ENCODE data around the gene ALOX15B. TPM values are rescaled to one million over a fixed set of nuclear protein-coding genes. Genes with fewer than 3 reads are reported as not detected.
A peak's percentile ranks its signal among the peaks of the same experiment; 100 is the strongest.

Gene ALOX15B
- total RNA-seq, 4 donors from 2014 or later, result 0.15 to 1.0 (median 0.69) TPM

DNA sequence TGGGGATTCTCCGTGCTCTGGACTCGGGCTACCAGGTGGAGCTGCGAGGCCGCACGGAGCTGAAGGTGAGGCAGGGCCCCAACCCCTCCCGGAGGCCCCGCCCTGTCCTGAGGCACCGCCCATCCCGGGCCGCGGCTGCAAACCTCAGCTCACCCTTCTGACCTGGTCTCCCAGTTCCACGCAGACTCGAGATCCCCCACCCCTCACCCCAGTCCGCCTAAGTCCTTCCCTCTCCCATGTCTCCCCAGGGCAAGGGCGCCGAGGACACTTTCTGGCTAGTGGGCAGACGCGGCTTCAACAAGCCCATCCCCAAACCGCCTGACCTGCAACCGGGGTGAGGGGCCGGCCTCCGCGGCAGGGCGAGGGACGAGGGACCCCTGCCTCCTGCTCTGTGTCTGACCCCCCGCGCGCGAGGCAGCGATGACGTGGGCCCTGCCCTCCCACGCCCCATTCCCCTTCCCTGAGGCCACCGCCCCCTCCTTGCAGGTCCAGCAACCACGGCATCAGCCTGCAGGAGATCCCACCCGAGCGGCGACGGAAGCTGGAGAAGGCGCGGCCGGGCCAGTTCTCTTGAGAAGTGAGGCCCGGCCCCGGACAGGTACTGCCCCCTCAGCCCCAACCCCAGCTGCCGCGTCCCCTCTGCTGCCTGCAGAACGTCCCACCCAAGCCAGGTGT, 22.8 kb upstream of the ALOX15B start:
- Histone ChIP-seq H3K36me3 (no peaks in the 10 kb centered on the region), H3K27ac (no peak overlapping the region), H3K4me1 (peaks cover 8% of the 10 kb centered on the region in 2 donors), H3K4me3 (peak overlapping the region; percentile 8 to 40 (median 33)), H3K9me3 (no peaks in the 10 kb centered on the region), H3K27me3 (peaks cover 17 to 20% (median 19%) of the 10 kb centered on the region in 3 donors)
- intact Hi-C loops (cut with DNase I; ENCODE audit: low total_unique reads), result no loop called here
- TF ChIP-seq, protein P1, sequence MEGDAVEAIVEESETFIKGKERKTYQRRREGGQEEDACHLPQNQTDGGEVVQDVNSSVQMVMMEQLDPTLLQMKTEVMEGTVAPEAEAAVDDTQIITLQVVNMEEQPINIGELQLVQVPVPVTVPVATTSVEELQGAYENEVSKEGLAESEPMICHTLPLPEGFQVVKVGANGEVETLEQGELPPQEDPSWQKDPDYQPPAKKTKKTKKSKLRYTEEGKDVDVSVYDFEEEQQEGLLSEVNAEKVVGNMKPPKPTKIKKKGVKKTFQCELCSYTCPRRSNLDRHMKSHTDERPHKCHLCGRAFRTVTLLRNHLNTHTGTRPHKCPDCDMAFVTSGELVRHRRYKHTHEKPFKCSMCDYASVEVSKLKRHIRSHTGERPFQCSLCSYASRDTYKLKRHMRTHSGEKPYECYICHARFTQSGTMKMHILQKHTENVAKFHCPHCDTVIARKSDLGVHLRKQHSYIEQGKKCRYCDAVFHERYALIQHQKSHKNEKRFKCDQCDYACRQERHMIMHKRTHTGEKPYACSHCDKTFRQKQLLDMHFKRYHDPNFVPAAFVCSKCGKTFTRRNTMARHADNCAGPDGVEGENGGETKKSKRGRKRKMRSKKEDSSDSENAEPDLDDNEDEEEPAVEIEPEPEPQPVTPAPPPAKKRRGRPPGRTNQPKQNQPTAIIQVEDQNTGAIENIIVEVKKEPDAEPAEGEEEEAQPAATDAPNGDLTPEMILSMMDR (IDR thresholded peaks at IDR 0.05 in 4 of 5, conservative IDR thresholded peaks at IDR 0.05 in 1 of 5), result no peak
- in situ Hi-C loops (cut with MboI; ENCODE audit: low sequenced_read_pairs in 4 of 4), result no loop called here
- ATAC-seq (no peak), DNase-seq (no peak)

DNA sequence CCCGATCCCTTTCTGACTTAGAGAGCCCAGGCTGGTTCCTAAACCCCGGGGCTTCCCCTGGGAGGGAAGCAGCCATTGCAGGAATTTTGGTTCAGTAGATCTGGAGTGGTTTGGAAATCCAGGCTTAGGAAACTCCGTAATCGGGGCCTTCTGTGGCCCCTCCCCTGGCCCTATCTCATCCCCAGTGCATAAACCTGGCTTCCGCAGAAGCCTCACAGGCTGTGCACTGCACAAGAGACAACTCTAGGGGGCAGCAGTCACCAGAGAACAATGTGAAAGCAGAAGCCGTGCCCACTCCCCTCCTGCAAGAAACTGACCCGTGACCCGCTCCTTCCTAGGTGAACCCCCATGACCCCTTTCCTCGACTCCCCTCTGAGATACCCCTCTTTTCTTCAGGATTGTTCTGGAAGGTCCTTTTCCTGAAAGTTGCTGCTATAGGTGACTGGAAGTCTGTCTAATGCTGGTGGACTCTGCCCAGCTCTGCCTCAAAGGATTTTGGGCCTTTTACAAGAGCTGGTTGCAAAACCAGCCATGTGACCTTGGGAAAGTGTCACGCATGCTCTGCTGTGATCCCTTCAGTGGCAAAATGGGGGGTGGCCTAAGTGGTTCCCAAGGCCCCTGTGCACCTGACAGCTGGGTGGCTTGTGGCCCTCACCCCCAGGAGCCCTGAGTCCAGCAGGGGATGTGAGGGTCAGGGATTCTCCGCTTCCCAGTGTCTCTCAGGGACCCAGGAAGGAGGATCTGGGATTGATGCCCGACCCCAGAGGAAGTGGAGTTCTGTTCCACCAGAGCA, 22.0 kb upstream of the ALOX15B start:
- ATAC-seq (peak; percentile 50 to 55), DNase-seq (no peak)
- in situ Hi-C loops (cut with MboI; ENCODE audit: low sequenced_read_pairs in 4 of 4), result no loop called here
- no peaks in the 10 kb centered on the region for H3K36me3 ChIP-seq
- no peaks in the 10 kb centered on the region for H3K9me3 ChIP-seq
- H3K27ac ChIP-seq, result no peak overlapping the region
- H3K4me3 ChIP-seq, result peak overlapping the region; percentile 8 to 40 (median 33)
- intact Hi-C loops (cut with DNase I; ENCODE audit: low total_unique reads), result no loop called here
- TF ChIP-seq POLR2A (IDR thresholded peaks at IDR 0.05), result no peak
- TF ChIP-seq, protein P1 (IDR thresholded peaks at IDR 0.05 in 4 of 5, conservative IDR thresholded peaks at IDR 0.05 in 1 of 5), result peak in 4 of 5 experiments; percentile 28 to 47 (median 40)
- peaks cover 8% of the 10 kb centered on the region in 2 donors for H3K4me1 ChIP-seq
- peaks cover 17 to 20% (median 19%) of the 10 kb centered on the region in 3 donors for H3K27me3 ChIP-seq

DNA sequence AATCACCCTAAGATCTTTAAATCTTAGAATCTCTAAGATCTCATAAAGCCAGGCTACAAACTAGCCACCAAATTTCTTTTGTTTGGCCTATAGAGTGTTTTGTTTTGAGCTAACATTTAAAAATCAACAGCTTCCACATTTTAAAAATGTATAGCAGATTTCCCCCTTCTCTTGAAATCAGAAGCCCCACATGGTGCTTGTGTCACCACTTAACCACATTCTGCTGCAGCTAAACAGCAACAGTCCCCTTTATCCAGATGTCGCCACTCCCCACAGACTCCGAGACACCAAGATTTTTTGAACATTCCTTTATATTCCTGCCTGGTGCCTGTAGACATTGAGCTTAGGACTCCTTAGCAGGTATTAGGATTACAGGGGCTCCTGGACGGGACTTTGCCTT, 20.4 kb upstream of the ALOX15B start:
- H3K9me3 ChIP-seq, result no peaks in the 10 kb centered on the region
- ATAC-seq, result no peak
- H3K4me1 ChIP-seq, result peaks cover 8% of the 10 kb centered on the region in 2 donors
- no peak for DNase-seq
- peaks cover 17 to 20% (median 19%) of the 10 kb centered on the region in 3 donors for H3K27me3 ChIP-seq
- H3K27ac ChIP-seq, result no peak overlapping the region
- TF ChIP-seq, protein P1 (IDR thresholded peaks at IDR 0.05 in 4 of 5, conservative IDR thresholded peaks at IDR 0.05 in 1 of 5), result no peak
- TF ChIP-seq POLR2A (IDR thresholded peaks at IDR 0.05), result no peak
- H3K4me3 ChIP-seq, result no peak overlapping the region
- no peaks in the 10 kb centered on the region for H3K36me3 ChIP-seq
- in situ Hi-C loops (cut with MboI; ENCODE audit: low sequenced_read_pairs in 4 of 4), result no loop called here
- intact Hi-C loops (cut with DNase I; ENCODE audit: low total_unique reads), result no loop called here

DNA sequence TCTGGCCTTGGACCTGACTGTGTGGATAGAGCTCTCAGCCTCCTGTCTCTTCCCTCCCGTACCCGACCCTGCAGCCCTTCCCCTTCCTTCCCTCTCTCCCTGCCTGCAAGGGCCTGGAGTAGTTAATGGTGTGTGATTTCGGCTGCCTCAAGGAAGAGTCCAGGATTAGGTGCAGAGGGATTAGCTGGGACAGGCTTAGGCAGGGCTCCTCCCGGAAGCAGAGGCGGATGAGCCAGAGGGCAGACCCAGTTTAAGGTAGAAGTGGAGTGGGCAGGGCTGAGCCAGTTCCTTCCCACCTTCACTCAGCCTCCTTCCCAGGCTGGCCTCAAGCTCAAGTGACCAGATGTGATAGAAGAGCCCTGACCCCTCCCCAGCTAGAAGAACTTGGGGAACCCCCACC, 19.7 kb upstream of the ALOX15B start:
- intact Hi-C loops (cut with DNase I; ENCODE audit: low total_unique reads), result no loop called here

More for the DNA sequence above, 19.7 kb upstream of the ALOX15B start:
- TF ChIP-seq, protein P1 (IDR thresholded peaks at IDR 0.05 in 4 of 5, conservative IDR thresholded peaks at IDR 0.05 in 1 of 5), result no peak
- no peak for TF ChIP-seq POLR2A (IDR thresholded peaks at IDR 0.05)
- DNase-seq, result no peak
- Histone ChIP-seq H3K4me3 (no peak overlapping the region), H3K4me1 (peaks cover 8% of the 10 kb centered on the region in 2 donors), H3K36me3 (no peaks in the 10 kb centered on the region), H3K27ac (no peak overlapping the region), H3K27me3 (peaks cover 17 to 20% (median 19%) of the 10 kb centered on the region in 3 donors), H3K9me3 (no peaks in the 10 kb centered on the region)
- in situ Hi-C loops (cut with MboI; ENCODE audit: low sequenced_read_pairs in 4 of 4), result no loop called here
- no peak for ATAC-seq

All from gastrocnemius medialis (tissue), 4 donors.